ENCODE measurements around the gene CSF2.

CSF2 gene

DNA sequence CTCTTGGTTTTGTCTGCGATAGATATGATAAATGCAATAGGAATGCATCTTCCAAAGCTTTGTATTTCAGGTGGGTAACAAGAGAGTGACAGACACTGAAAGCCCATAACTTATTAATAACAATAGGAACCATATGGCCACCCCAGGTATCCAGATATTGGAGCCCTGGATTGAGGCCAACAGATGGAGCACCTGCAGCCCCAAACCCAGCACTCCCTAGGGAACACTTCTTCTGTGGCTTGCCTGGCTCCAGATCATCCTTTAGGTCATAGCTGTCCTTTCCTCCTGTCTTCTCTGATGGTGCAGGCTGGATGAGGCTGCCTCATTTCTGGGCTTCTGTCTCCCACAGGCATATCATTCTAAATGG, 18.2 kb upstream of the CSF2 start:
- no peak for DNase-seq

DNA sequence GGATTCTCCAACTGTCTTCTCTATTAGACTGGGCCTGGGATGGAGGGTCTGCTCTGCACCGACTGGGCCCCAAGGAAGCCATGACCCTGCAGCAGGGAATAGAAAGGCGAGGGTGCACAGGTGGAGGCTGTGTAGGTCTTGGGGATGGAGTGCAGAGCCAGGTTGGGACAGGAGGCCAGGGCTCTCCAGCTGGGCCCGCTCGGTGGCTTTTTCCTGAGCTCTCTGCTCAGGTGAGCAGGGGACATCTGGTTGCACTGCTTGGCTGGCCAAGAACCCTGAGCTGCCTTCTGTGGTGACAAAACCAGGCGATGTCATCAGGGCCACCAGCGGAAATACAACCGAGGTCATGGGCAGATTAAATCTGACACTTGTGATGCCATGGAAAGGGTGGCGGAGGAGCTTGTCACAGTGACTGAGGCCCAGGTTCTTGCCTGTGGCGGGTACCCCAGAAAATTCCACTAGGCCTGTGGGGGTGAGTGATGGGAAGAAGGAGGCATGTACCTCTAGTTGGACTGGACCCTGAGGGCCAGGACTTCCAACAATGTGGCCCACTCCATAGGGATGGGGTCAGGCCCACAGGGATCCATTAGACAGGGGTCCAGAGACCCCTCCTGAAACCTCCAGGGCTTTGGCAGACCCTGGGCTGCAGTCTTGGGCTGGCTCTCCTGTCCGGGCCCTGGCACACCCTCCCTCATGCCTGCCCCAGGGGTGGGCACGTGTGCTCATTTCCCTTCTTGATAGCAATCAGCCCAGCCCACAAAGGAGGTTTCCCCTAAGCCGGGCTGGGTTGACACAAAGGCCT, 17.6 kb upstream of the CSF2 start:
- DNase-seq, result no peak

DNA sequence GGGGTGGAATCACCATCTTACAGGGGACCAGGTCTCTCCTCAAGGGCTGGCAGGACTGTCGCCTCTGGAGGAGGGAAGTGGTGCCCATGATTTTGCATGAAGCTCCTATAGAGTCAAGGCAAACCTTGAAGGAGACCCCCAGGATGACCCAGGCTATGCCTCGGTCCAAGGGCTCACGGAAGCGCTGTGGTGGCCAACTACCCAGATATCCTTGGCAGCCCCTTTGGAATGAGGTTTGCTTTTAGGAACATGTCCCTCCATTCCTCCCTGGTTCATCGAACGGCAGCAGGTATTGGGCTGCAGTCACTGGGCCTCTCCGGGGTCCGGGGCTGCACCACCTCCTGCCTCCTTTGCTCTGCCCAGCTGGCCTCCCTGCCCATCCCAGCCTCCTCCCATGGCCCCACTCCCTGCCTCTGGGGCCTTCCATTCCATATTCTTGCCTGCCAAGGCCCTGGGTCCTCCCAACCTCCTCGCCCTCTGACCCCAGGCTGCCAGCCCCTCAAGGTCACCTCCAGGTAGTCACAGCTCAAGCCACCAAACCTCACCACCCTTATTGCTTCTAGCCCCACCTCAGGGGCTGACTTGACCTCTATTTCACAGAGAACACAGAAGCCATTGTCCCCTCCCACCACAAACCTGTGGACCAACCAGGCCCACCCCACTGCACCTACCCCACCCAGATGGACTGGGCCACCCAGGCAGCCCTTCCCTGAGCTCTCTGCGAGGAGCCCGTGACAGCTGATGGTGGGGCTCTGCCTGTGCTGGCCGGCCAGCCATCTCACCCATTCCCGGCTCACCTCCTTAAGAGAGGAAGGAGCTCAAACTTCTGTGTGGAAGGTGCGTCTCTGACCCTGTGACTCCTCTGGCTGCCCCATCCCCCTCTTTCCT, 16.7 kb upstream of the CSF2 start:
- no peak for DNase-seq

DNA sequence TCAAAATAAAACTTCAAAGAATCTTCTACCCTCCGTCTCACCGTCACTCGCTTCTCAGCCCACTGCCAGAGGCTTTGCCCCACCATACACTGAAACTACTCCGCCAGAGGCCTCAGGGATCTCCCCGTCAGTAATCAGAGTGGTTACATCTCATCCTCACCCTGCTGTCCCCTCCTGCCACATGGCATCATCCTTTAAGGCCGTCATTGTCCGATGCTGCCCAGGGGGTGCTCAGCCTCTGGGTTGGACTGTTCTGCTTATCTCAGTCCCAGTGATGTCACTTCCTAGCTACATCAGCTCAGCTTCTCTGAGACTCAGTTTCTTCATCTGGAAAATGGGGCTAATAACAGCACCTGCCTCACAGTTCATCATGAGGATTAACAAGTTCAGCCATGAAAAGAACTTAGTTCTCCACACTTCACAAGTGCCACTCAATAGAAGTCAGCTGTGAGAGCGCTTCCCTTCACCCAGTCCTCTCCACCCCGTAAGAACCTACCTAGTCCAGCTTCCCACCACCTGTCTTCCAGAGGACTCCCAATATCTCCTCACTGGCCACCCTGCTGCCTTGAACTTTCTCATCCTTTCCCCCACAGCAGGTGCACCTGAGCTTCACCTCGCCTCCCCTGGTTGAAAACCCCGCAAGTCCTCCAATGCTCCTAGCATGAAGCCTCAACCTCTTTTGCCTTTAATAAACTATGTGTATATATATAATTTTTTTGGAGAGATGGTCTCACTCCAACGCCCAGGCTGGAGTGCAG, 15.9 kb upstream of the CSF2 start:
- no peak for DNase-seq

DNA sequence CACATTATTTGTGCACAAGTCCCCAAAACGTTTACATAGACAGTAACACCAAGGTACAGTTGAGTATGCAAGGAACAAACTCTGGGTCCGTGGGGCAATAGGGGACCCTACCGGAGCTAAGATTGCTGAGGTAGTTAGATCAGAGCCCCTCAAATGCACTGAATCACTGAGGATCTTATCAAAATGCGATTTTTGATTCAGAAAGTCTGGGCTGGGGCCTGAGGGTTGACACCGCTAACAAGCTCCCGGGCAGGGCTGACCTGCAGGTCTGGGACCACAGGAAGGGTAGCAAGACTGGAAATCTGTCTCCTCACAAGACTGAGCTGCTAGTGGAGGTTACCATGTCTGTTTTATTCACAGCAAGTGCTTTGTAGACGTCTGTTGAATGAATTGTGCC, 14.9 kb upstream of the CSF2 start:
- no peak for DNase-seq

DNA sequence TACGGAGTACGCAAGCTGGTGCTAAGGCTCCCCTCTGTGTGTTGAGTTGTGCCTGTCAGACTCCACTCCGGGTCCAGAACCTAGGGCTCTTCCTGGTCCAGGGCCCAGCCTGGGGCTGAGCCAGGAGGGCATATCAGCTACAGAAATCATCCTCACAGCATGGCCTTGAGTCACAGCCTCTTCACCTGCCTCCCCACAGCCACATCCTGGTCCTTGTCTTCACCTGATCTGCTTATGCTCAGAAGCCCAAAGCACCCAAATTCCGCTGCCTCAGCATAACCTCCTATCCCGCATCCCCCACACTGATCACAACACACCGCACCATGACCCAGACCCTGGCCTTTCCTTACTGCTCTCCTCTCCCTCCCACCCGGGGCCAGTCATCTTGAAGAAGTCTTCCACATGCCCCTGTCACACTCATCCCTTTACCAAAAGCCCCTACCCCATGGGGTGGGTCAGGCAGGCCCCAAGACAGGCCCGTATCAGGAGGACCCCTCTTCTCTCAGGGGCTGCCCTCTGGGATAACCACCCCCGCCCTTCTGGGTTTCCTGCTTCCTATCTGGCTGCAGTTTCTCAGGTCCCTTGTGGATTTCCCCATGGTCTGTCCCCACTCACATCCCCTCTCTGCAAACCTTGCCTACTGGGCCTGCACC, 14.4 kb upstream of the CSF2 start:
- DNase-seq, result no peak

DNA sequence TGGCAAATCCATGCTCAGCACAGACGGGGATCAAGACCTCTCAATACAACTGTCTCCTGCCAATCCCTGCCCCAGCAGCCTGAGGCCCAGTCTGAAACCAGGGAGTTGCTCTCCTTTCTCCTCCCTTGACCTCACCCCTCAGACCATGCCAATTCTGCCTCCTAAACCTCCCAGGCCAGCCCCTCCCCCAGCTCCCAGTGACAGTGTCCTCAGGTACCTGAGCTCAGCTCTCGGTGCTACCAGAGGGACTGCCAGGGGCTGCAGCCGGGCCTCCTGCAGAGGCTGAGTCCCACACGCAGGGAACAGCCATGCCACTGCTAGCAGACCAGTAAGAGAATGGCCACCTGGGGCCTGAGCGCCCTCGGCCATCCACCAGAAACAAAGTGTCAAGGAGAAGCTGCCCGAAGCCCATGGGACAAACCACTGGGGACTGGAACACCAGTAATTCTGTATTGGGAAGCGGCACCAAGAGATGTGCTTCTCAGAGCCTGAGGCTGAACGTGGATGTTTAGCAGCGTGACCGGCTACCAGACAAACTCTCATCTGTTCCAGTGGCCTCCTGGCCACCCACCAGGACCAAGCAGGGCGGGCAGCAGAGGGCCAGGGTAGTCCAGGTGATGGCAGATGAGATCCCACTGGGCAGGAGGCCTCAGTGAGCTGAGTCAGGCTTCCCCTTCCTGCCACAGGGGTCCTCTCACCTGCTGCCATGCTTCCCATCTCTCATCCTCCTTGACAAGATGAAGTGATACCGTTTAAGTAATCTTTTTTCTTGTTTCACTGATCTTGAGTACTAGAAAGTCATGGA, 13.7 kb upstream of the CSF2 start:
- no peak for DNase-seq

DNA sequence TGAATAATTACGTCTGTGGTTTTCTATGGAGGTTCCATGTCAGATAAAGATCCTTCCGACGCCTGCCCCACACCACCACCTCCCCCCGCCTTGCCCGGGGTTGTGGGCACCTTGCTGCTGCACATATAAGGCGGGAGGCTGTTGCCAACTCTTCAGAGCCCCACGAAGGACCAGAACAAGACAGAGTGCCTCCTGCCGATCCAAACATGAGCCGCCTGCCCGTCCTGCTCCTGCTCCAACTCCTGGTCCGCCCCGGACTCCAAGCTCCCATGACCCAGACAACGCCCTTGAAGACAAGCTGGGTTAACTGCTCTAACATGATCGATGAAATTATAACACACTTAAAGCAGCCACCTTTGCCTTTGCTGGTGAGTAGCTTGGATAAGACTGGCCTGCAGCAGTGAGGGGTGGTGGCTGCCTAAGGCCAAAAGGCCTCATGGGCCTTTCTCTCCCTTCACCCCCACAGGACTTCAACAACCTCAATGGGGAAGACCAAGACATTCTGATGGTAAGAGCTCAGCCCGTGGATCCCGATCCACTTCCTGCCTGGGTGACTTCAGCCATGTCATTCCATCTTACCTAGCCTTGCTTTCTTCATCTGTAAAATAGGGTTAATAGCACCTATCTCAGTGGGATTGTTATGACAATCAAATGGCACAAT, 13.0 kb upstream of the CSF2 start, which contains the start of gene IL3:
TSS of gene IL3 (plus strand) at position 155 of the 661 bp plus-strand sequence. CDS start at position 207, 52 bp downstream.
- DNase-seq, result no peak

DNA sequence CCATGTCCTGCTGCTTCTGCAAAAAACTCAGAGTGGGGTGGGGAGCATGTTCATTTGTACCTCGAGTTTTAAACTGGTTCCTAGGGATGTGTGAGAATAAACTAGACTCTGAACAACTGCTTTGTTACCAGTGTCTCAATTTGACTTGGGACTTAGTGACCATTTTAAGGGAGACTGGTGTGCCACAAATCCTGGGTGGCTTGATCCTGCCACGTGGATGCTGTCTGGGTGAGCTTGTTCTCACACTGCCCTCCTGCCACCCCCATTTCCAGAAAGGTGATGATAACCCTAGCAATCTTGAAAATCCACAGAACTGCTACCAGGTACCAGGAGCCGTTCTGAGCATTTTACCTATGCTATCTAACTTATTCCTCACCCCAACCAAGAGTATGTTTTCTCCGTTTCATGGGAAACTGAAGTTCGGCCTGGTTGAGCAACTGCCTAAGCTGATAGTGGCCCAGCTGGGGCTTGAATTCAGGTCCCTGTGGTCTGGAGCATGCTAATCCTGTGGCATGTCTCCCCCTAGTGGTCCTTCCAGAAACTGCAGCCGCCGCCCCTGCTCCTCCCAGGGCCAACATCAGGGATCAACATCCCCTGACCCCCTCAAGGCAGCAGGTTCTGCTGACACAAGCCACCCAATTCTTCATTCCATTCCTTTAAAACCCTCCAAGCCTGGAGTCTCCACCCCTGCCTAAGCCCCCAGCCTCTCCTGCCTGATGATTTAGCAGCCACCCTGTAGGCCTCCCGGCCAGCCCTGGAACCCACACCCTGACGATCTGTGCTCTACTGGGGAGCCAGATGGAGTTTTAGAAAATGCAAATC, 10.3 kb upstream of the CSF2 start:
- DNase-seq, result peak; percentile 26

DNA sequence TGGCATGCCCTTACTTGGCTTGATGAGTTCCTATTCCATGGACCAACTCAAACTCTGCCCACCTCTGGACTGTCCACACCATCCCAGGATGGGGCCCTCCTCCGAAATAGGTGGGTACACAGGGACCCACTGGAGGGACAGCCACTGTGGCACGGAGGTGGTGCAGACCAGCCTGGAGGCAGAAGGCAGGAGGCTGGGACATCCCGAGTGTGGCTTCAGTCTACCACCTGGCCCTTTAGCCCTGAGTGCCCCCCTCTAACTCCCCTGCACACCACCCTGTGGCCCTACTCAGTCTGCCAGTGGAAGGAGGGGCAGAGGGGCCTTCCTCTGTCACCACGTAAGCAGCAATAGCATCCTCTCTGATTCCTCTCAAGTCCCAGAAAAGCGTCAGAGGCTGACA, 9.4 kb upstream of the CSF2 start:
- DNase-seq, result no peak

DNA sequence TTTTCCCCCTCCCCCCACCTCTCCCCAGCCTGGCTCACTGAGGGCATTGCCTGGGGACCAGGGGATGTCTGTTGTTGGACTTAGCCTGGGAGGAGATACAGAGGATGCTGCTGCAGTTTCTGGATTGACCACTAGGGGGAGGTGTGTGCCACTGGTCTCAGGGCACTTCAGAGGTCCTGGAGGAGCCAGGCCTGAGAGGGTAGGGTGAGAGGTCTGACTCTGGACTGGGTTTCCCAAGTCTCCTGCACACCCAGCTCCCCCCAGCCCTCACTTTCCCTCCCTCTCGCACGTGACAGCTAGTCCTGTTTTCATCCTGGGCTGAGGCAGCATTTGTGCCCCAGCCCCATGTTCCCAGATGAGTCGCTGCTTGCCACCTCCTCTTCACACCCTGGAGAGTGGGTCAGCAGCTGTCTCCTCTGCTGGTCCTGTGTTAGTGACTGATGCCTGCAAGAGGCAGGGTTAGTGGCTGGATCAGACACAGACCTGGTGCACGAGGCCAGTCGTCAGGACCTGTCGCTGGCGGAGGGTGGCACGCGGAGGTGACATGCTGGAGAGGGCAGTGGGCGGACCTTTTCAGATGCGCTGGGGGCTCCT, 8.8 kb upstream of the CSF2 start:
- peak; percentile 6 for DNase-seq

DNA sequence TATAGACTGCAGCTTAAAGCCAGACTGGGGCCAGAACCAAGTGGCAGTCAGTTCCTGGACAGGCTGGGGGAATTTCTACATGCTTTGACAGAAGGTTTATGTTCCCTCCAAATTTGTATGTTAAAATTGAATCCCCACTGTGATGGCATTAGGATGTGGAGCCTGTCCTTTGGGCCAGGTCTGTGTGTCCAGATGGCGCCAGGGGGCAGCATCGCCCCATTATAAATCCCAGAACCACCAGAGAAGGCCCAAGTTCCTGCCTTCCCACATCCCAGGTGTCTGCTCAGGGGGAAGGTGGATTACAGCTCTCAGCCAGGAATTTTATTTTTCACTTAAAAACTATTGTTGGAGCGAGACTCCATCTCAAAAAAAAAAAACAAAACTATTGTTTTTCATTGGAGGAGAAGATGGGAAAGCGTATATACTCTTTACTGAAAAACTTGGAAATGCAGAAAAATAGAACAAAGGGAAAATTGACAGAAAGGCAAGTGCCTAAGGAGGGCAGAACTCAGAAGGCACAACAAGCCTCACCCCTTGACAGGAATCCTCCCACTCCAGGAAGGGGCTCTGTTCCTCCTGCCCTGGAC, 8.1 kb upstream of the CSF2 start:
- DNase-seq, result peak; percentile 7

DNA sequence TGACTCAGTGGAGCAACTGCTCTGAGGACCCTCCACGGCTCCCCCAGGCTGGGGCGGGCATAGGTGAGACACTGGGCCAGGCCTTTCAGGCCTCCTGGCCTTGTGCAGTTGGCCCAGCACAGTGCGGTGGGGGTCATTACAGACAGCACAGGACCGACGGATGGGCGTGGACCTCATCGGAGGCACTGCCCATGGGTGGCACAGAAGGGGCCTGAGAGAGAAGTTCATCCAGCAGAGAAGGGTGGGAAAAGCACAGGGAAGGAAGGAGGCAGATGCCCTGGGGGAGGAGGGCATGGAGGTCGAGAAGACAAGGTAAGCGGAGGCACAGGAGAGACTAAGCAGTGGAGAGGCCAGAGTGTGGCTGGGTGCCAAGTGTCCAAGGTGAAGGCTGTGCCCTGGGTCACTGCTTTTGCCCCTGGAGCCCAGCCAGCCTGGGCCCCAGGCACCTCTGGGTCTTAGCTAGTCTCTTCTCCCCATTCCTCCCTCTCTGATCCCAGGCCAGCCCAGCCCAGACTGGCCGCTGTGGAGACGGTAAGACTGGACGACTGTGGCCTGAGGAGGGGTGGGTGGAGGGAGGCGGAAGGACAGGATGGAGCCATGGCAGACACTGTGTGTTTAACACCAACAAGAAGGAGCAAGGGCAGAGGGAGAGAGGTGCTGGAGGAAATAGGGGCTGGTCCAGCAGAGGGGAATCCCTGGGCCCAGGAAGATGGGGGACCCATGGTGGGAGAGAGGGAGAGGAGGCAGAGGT, 7.5 kb upstream of the CSF2 start:
- DNase-seq, result no peak

DNA sequence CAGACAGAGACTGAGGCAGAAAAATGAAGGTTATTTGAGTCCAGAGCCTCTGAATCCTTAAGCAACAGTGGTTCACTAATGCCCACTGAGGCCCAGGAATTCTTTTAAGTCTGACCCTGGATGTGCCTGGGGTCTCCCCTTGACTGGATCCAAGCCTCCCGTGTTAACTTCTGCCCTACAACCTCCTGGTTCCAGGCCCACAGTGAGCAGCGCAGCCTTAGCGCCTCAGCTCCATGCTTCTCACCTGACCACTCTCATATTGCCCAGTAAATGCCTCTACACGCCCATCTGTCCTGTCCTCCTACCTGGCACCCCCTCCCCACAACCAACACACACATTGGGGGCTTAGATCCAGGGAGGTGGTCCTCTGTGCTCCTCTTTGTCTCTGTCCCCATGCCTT, 6.7 kb upstream of the CSF2 start:
- no peak for DNase-seq

DNA sequence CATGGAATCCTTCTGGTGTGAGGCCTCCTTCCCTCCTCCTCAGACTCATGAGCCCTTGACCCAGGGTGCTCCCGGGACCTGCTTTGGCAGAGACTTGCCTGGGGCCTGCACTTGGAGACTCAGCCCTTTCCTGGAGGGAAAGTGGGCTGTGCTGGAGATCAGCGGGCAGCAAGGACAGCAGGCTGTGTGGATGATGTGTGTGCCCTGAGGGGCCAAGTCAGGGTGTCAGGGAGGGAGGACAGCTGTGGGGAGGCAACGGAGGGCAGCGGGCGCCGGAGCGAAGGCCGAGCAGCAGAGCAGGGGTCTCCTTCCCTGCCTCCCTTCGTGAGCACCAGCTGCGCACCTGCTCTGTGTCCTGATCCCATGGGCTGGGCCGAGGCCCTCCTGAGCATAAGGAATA, 6.1 kb upstream of the CSF2 start:
- DNase-seq, result no peak

DNA sequence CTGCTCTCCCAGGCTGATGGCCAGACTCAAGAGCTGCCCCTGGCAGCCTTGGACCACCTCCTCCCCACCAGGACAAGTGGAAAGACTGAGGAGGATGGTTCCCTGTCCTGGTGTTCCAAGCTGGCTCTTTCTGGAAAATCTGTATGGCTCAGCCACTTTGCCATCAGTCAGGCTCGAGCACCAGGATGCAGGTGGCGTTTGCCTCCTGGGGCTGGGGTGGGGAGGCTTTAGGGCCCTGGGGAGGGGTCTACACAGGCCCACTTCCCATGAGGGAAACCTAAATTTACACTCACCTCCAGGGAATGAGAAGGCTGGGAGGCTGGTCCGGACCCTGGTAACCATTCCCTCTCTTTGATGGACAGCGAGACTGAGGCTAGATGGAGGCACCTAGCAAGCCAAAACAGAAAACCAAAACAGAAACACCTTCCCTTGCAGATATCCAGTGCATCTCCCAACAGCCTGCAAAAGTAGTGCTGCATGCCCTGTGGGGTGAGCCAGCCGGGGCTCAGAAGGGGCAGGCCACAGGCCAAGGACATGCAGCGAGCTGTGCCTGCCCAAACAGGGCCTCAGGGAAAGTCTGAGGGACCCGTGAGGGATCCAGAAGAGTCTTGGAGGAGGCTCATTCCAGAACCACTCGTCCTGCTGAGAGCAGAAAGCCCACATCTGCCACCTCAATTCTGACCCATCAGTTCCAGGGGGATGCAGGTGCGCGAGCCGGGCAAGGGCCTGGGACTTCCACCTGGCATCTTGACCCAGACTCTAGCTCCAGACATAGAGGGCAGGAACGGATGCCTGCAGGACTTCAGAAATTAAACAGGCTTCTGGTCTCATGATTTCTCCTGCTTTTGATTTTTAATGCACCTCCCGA, 5.4 kb upstream of the CSF2 start:
- DNase-seq, result no peak

DNA sequence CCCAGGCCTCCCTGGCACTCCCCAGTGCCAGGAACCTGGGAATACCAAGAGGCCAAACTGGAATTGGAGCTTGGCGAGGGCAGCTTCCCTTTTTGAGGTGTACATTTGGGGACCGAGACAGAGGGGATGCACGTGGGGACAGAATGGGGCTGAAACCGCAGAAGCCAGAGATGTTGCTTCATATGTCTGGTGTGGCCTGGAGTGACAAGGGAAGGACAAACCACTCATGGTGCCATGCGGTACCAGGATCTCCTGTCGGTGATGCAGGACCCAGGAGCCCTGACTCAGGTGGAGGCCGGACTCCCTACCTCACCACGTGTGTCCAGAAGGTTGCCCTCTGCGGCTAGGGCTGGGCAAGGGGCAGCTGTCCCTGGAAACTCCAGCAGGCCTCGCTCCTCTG, 4.0 kb upstream of the CSF2 start:
- no peak for DNase-seq

DNA sequence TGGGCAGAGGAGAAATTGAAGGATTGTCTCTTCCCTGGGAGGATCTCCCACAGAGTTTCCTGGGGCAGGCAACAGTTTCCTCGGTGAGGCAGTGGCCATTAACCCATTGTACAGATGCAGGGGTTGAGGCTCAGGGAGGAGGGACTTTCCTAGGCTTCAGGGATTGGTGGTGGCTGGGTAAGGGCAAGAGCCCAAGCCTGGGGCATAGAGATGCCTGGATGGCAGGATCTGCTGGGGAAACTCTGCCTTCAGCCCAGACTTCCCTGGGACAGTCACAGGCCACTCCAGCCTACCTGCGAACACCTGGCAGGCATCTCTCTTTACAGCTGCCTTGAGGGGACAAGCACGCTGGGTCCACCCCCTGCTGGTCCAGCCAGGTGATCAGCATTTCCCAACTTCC, 3.6 kb upstream of the CSF2 start:
- DNase-seq, result no peak

All from NCI-H1436 (cell line).